Mucosa of stomach (tissue), 1 donor: Measurements from ENCODE around the gene DEFB113.
"Not testable (repeated sequence)": the region's sequence is repeated elsewhere in the genome, so short reads cannot be mapped to it uniquely, and the experiment has no call there.

Experiments
- H3K27me3 ChIP-seq: one replicate; pipeline ENCODE4 v1.7.0; 2013; ENCODE audit warnings: mild to moderate bottlenecking, low read length; ENCODE audit not compliant: control insufficient read depth, insufficient read depth
- H3K36me3 ChIP-seq: one replicate; pipeline ENCODE4 v1.7.0; 2013; ENCODE audit warnings: low read length; ENCODE audit not compliant: control insufficient read depth, insufficient read depth
- H3K4me1 ChIP-seq: one replicate; pipeline ENCODE4 v1.7.0; 2013; ENCODE audit warnings: mild to moderate bottlenecking, low read length; ENCODE audit not compliant: control insufficient read depth, insufficient read depth
- H3K4me3 ChIP-seq: one replicate; pipeline ENCODE4 v1.7.0; 2013; ENCODE audit warnings: low read length
- H3K9ac ChIP-seq: one replicate; pipeline ENCODE4 v1.7.0; 2013; ENCODE audit warnings: mild to moderate bottlenecking, low read length, moderate library complexity
- H3K9me3 ChIP-seq: one replicate; pipeline ENCODE4 v1.7.0; 2013; ENCODE audit warnings: mild to moderate bottlenecking, low read length, moderate library complexity; ENCODE audit not compliant: control insufficient read depth
- donor health status: Pancreatic carcinoma.

The DEFB113 gene

DNA sequence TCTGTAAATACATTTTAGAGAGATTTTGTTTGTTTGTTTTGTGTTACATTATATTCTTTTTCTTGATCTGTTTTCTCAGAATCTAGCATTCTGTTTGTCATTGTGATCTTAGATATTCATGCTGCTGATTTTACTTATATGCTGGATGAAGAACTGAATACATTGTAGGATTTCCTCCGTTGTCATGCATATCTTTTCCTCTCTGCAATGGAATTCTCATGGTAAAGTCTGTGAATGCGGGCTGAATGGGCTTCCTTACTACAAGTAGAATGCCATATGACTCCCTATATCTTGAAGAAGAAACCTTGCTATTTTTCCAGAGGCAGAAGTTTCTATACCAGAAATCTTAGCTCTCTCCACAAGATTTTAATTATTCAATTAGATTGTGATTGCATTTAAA, 3.1 kb downstream of the DEFB113 start:
- Histone ChIP-seq H3K4me1 (no peaks in the 10 kb centered on the region), H3K9ac (no peak overlapping the region), H3K36me3 (no peaks in the 10 kb centered on the region), H3K4me3 (no peak overlapping the region), H3K9me3 (no peaks in the 10 kb centered on the region), H3K27me3 (no peaks in the 10 kb centered on the region)

GRCh38 chr6:49964064-49964463, 5.4 kb downstream of the DEFB113 start, which contains the start of gene DEFB114:
Gene DEFB114, minus strand, starts transcription at chr6:49964164. Its CDS starts 59 bp downstream, at chr6:49964105.
- H3K36me3 ChIP-seq: no peaks in the 10 kb centered on the region
- H3K9me3 ChIP-seq: no peaks in the 10 kb centered on the region
- H3K4me3 ChIP-seq: no peak within 1 kb of the TSS
- H3K27me3 ChIP-seq: no peaks in the 10 kb centered on the region
- H3K9ac ChIP-seq: no peak within 1 kb of the TSS
- H3K4me1 ChIP-seq: no peaks in the 10 kb centered on the region

GRCh38 chr6:49958180-49958579, 11.2 kb downstream of the DEFB113 start:
- Histone ChIP-seq H3K4me3 (no peak overlapping the region), H3K9ac (no peak overlapping the region), H3K4me1 (no peaks in the 10 kb centered on the region), H3K27me3 (no peaks in the 10 kb centered on the region), H3K36me3 (no peaks in the 10 kb centered on the region), H3K9me3 (no peaks in the 10 kb centered on the region)

GRCh38 chr6:49955847-49956246, 13.6 kb downstream of the DEFB113 start:
- Histone ChIP-seq H3K4me3 (no peak overlapping the region), H3K4me1 (no peaks in the 10 kb centered on the region), H3K9me3 (no peaks in the 10 kb centered on the region), H3K27me3 (no peaks in the 10 kb centered on the region), H3K9ac (no peak overlapping the region), H3K36me3 (no peaks in the 10 kb centered on the region)

DNA sequence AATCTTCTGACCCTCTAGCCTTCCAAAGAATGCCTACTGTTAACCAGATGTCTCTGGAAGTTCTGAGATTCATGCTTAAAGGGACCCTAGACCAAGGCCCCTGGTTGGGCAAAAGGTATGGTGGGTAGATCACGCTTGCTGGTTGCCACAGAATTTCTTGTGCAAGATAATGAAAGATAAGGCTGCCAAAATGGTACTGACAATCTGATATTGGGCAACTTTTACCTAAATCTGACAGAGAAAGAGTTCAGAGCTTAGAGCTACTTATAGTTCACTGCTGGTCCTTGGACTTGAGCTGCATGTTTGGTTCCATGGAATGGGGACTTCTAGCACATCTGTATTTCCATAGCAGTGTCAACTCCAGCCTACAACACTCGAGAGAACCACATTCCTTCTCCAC, 17.5 kb downstream of the DEFB113 start:
- no peak overlapping the region for H3K4me3 ChIP-seq
- H3K4me1 ChIP-seq: no peaks in the 10 kb centered on the region
- no peak overlapping the region for H3K9ac ChIP-seq
- no peaks in the 10 kb centered on the region for H3K9me3 ChIP-seq
- no peaks in the 10 kb centered on the region for H3K36me3 ChIP-seq
- no peaks in the 10 kb centered on the region for H3K27me3 ChIP-seq

DNA sequence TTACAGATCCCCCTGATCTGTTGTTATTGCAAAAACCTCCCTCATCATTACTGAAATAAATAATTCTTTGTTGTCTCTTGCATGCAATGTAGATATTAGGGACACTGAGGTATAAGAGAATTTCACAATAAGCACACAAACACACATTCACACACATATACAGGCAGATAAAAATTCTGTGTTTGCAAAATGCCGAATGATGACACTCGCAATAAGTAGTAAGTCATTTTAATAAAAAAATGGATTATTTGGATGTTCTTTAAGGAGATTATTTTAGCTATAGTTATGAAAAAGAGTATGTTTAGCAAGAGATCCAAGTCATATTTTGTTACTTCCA, 19.0 kb downstream of the DEFB113 start:
- no peaks in the 10 kb centered on the region for H3K9me3 ChIP-seq

GRCh38 chr6:49949062-49949461, 20.4 kb downstream of the DEFB113 start:
- Histone ChIP-seq H3K9me3 (no peaks in the 10 kb centered on the region), H3K4me1 (no peaks in the 10 kb centered on the region), H3K4me3 (no peak overlapping the region), H3K36me3 (no peaks in the 10 kb centered on the region), H3K9ac (no peak overlapping the region), H3K27me3 (no peaks in the 10 kb centered on the region)

More for the DNA sequence above, 19.0 kb downstream of the DEFB113 start:
- H3K36me3 ChIP-seq: no peaks in the 10 kb centered on the region
- H3K27me3 ChIP-seq: no peaks in the 10 kb centered on the region
- no peak overlapping the region for H3K9ac ChIP-seq
- H3K4me1 ChIP-seq: no peaks in the 10 kb centered on the region
- H3K4me3 ChIP-seq: no peak overlapping the region

DNA sequence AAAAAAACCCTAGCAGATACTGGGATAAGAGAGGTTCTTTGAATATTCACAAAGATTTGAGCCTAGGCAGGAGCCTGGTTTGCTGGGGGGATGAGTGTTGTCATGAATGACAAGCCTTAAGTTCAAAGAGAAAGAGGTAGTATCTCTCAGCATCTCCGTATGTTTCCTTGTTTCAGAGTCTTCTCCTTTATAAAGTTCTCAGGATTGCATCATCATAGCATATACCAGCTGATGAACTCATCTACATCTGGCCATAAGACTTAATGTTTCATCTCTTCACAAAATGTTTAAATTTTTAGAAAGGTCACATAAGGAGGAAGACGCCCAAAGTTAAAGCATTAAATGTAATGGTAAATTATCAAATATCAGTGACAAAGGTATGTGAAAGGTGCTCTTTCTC, 22.6 kb downstream of the DEFB113 start:
- Histone ChIP-seq H3K9ac (no peak overlapping the region), H3K9me3 (no peaks in the 10 kb centered on the region), H3K4me1 (no peaks in the 10 kb centered on the region), H3K4me3 (no peak overlapping the region), H3K27me3 (no peaks in the 10 kb centered on the region), H3K36me3 (no peaks in the 10 kb centered on the region)

DNA sequence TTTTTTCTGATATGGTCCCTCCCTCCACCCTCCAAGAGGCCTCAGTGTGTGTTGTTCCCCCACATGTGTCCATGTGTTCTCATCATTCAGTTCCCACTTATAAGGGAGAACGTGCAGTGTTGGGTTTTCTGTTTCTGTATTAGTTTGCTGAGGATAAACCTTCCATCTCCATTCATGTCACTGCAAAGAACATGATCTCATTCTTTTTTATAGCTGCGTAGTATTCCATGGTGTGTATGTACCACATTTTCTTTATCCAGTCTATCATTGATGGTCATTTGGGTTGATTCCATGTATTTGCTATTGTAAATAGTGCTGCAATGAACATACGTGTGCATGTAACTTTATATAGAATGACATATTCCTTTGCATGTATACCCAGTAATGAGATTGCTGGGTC, 25.4 kb downstream of the DEFB113 start:
- not testable (repeated sequence) for H3K4me3 ChIP-seq, H3K9ac ChIP-seq, H3K27me3 ChIP-seq, H3K9me3 ChIP-seq, H3K36me3 ChIP-seq, H3K4me1 ChIP-seq

DNA sequence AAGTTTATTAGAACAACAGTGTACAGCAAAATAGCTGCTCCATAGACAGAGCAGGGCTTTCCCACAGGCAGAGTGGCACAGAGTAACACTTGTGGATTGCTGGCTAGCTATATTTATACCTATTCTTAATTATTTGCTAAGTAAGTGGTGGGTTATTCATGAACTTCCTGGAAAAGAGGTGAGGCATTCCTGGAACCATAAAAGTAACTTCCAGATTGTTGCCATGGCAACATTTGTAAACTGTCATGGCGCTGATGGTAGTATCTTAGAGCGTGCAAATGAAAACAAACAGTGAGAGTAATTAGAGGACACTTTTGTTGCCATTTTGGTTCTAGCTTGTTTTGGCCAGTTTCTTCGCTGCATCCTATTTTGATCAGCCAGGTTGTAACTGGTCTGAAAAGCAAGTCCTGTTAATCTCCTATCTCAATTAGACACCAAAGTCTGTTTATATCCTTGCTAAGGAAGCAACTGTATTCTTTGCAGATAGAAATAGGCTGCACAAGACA, 29.4 kb downstream of the DEFB113 start:
- no peaks in the 10 kb centered on the region for H3K36me3 ChIP-seq
- no peaks in the 10 kb centered on the region for H3K4me1 ChIP-seq
- H3K9me3 ChIP-seq: no peaks in the 10 kb centered on the region
- no peak overlapping the region for H3K9ac ChIP-seq
- no peak overlapping the region for H3K4me3 ChIP-seq
- no peaks in the 10 kb centered on the region for H3K27me3 ChIP-seq

- H3K36me3 ChIP-seq: no peaks in the 10 kb centered on the region
- no peaks in the 10 kb centered on the region for H3K9me3 ChIP-seq
- H3K4me3 ChIP-seq: no peak overlapping the region
- no peak overlapping the region for H3K9ac ChIP-seq
- no peaks in the 10 kb centered on the region for H3K4me1 ChIP-seq
- no peaks in the 10 kb centered on the region for H3K27me3 ChIP-seq
Observed at GRCh38 chr6:49937811-49938210, 31.6 kb downstream of the DEFB113 start.

- Histone ChIP-seq H3K36me3 (no peaks in the 10 kb centered on the region), H3K9ac (no peak overlapping the region), H3K4me1 (no peaks in the 10 kb centered on the region), H3K9me3 (no peaks in the 10 kb centered on the region), H3K27me3 (no peaks in the 10 kb centered on the region), H3K4me3 (no peak overlapping the region)
Observed at GRCh38 chr6:49937017-49937416, 32.4 kb downstream of the DEFB113 start.

GRCh38 chr6:49935387-49935786, 34.0 kb downstream of the DEFB113 start:
- Histone ChIP-seq H3K9me3 (no peaks in the 10 kb centered on the region), H3K9ac (no peak overlapping the region), H3K36me3 (no peaks in the 10 kb centered on the region), H3K4me3 (no peak overlapping the region), H3K27me3 (no peaks in the 10 kb centered on the region), H3K4me1 (no peaks in the 10 kb centered on the region)
